Fibroblast of lung (primary cell): ENCODE results near the gene RAB1A.

Source experiments
- EZH2 ChIP-seq: IDR thresholded peaks from 2 replicates; pipeline ENCODE4 v1.5.1; 2012; ENCODE audit warnings: low read length, control low read depth, mild to moderate bottlenecking; ENCODE audit errors: missing control alignments
- TF ChIP-seq, protein P1 (sequence below), 2 donors: IDR thresholded peaks in 1 of 2; conservative IDR thresholded peaks in 1 of 2; 1 replicate in 1 of 2; 2 replicates in 1 of 2; pipeline ENCODE4 v1.5.1; 2011 to 2012; ENCODE audit warnings: low read length in 2 of 2, control low read depth in 1 of 2, inconsistent platforms in 1 of 2, low read depth in 1 of 2, mild to moderate bottlenecking in 1 of 2

DNA sequence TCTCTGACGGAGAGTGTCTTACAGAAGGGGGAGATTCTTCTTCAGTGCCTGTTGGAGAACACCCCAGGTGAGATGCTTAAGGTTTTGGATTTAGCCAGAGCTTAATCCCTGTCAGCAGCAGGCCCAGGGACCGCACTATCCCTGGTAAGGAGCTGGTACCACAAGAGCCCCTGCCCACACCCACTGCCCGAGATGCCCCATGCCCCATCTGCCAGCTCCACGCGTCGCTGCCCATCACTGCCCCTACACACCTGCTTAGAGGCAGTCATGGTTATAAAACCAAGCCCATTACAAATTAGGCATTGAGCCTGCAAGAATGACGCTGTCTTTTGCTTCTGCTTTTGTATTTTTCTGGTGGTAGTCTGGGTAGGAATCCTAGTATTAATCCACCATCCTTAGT is 52.0 kb downstream of the RAB1A start:
- TF ChIP-seq, protein P1, sequence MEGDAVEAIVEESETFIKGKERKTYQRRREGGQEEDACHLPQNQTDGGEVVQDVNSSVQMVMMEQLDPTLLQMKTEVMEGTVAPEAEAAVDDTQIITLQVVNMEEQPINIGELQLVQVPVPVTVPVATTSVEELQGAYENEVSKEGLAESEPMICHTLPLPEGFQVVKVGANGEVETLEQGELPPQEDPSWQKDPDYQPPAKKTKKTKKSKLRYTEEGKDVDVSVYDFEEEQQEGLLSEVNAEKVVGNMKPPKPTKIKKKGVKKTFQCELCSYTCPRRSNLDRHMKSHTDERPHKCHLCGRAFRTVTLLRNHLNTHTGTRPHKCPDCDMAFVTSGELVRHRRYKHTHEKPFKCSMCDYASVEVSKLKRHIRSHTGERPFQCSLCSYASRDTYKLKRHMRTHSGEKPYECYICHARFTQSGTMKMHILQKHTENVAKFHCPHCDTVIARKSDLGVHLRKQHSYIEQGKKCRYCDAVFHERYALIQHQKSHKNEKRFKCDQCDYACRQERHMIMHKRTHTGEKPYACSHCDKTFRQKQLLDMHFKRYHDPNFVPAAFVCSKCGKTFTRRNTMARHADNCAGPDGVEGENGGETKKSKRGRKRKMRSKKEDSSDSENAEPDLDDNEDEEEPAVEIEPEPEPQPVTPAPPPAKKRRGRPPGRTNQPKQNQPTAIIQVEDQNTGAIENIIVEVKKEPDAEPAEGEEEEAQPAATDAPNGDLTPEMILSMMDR (conservative IDR thresholded peaks at IDR 0.05 in 1 of 2, IDR thresholded peaks at IDR 0.05 in 1 of 2; ENCODE audit: low read depth in 1 of 2, low read length in 2 of 2): no peak
- TF ChIP-seq EZH2: no peak
